WI38 (cell line): ENCODE data around the gene IL1RAPL1.

ENCODE experiments used
- H3K4me3 ChIP-seq: 2 replicates; pipeline ENCODE4 v1.5.1; 2011; ENCODE audit warnings: low read depth, mild to moderate bottlenecking, control low read depth, low read length
- CTCF ChIP-seq: IDR thresholded peaks from 2 replicates; pipeline ENCODE4 v1.5.1; 2012; ENCODE audit warnings: low read depth, mild to moderate bottlenecking, control low read depth, low read length

Gene IL1RAPL1

GRCh38 chrX:29641461-29641860 is 1054.2 kb downstream of the IL1RAPL1 start:
- no peak overlapping the region for H3K4me3 ChIP-seq
- no peak for TF ChIP-seq CTCF

- TF ChIP-seq CTCF = no peak
- H3K4me3 ChIP-seq = no peak overlapping the region
Measured at GRCh38 chrX:29643181-29643580, 1055.9 kb downstream of the IL1RAPL1 start.

GRCh38 chrX:29648161-29648560 is 1060.9 kb downstream of the IL1RAPL1 start:
- no peak for TF ChIP-seq CTCF
- H3K4me3 ChIP-seq = peak overlapping the region; percentile 8; the same call in 1 of the 2 replicates

GRCh38 chrX:29652484-29652883 is 1065.2 kb downstream of the IL1RAPL1 start:
- no peak for TF ChIP-seq CTCF
- no peak overlapping the region for H3K4me3 ChIP-seq

GRCh38 chrX:29653721-29654120 is 1066.5 kb downstream of the IL1RAPL1 start:
- no peak overlapping the region for H3K4me3 ChIP-seq
- TF ChIP-seq CTCF = no peak

- no peak for TF ChIP-seq CTCF
- H3K4me3 ChIP-seq = peak overlapping the region; percentile 35
Measured at GRCh38 chrX:29659911-29660310, 1072.7 kb downstream of the IL1RAPL1 start.

GRCh38 chrX:29661290-29661689 is 1074.0 kb downstream of the IL1RAPL1 start:
- H3K4me3 ChIP-seq = no peak overlapping the region; the same call in 1 of the 2 replicates
- no peak for TF ChIP-seq CTCF
